HL-60 (cell line): ENCODE results near the gene PDE6D.

Experiments
- CTCF ChIP-seq: IDR thresholded peaks from one replicate; pipeline ENCODE4 v1.5.1; 2011; ENCODE audit warnings: low read length, control low read depth, inconsistent platforms; ENCODE audit not compliant: insufficient read depth
- GABPA ChIP-seq: IDR thresholded peaks from 2 replicates; pipeline ENCODE4 v1.6.1; 2012; ENCODE audit warnings: low read depth

GRCh38 chr2:231786917-231787292, 5.8 kb upstream of the PDE6D start:
- TF ChIP-seq GABPA: no peak
- no peak for TF ChIP-seq CTCF
